HCT116 (cell line): ENCODE data around the gene SNN. TPM values are rescaled to one million over a fixed set of nuclear protein-coding genes. Genes with fewer than 3 reads are reported as not detected.

Experiments used
- ATAC-seq: fragments of 200-7000 bp; cut with Tn5 transposase; 2 replicates; pipeline ENCODE4 v1.9.1; 2020; ENCODE audit warnings: mild to moderate bottlenecking, moderate library complexity
- BruUV-seq: library from RNA; stranded (reverse); fragments of 400-500 nt; replicated peaks from 2 replicates; lab custom pipeline; 2021; lab: Mats Ljungman, UMichigan
- CTCF ChIA-PET: fragments of 300-600 bp; sonication (Branson Sonifier 250); formaldehyde crosslinking; loops from one replicate; lab custom pipeline; 2021; ENCODE audit warnings: antibody characterized with exemption; lab: Charles Lee
- POLR2A ChIA-PET: fragments of 300-600, 350-600 bp; sonication (Branson Sonifier 250); formaldehyde crosslinking; loops from one replicate; lab custom pipeline; 2021; ENCODE audit warnings: antibody characterized with exemption; lab: Charles Lee
- RAD21 ChIA-PET, 2 experiments: fragments of 300-600 bp; sonication (Branson Sonifier 250); formaldehyde crosslinking; loops; one replicate each; lab custom pipeline; 2023; ENCODE audit warnings: low total read pairs in 2 of 2; ENCODE audit not compliant: uncharacterized antibody in 2 of 2, unreplicated experiment in 2 of 2, low non-redundant PET in 1 of 2; lab: Charles Lee
- DNase-seq: peaks from one replicate; pipeline ENCODE4 v3.0.0-alpha.2; 2010; ENCODE audit warnings: low read depth, low spot score
- H2AFZ ChIP-seq: fragments of 200-600 bp; shearing (Covaris generic), sonication (generic); 2 replicates; pipeline ENCODE4 v1.6.1; 2017; ENCODE audit warnings: low read depth, mixed run types, mixed read lengths, antibody characterized with exemption, low read length; ENCODE audit not compliant: poor library complexity, severe bottlenecking
- H3K27ac ChIP-seq: 2 replicates; pipeline ENCODE4 v1.5.1; 2012; ENCODE audit warnings: low read depth, low read length
- H3K27me3 ChIP-seq: fragments of 200-600 bp; sonication (generic); 2 replicates; pipeline ENCODE4 v1.6.1; 2016; ENCODE audit warnings: mixed run types, low read length, mixed read lengths; ENCODE audit not compliant: insufficient read depth
- H3K36me3 ChIP-seq, 2 experiments: fragments of 200-500 bp in 1 of 2; fragments of 200-600 bp in 1 of 2; sonication (Bioruptor generic) in 1 of 2; sonication (generic) in 1 of 2; 2 replicates each; pipeline versions ENCODE4 v1.5.1 to v1.6.1; 2014 to 2016; ENCODE audit warnings: low read length in 2 of 2, inconsistent platforms in 1 of 2, mixed read lengths in 1 of 2, mixed run types in 1 of 2; ENCODE audit not compliant: insufficient read depth in 2 of 2, control insufficient read depth in 1 of 2
- H3K4me1 ChIP-seq, 2 experiments: fragments of 200-600 bp in 1 of 2; sonication (generic) in 1 of 2; 2 replicates each; pipeline versions ENCODE4 v1.5.1 to v1.6.1; 2012 to 2017; ENCODE audit warnings: low read length in 2 of 2, inconsistent platforms in 1 of 2, mild to moderate bottlenecking in 1 of 2, mixed read lengths in 1 of 2, mixed run types in 1 of 2, moderate library complexity in 1 of 2; ENCODE audit not compliant: insufficient read depth in 2 of 2, control insufficient read depth in 1 of 2
- H3K4me2 ChIP-seq: fragments of 200-600 bp; sonication (generic); 2 replicates; pipeline ENCODE4 v1.6.1; 2017; ENCODE audit warnings: mixed run types, low read length, mixed read lengths
- H3K4me3 ChIP-seq, 2 experiments: fragments of 200-600 bp in 1 of 2; sonication (generic) in 1 of 2; replicated peaks in 1 of 2; 2 replicates each; pipeline ENCODE4 v1.5.1; 2011 to 2016; ENCODE audit warnings: low read length in 2 of 2, control low read depth in 1 of 2, low read depth in 1 of 2, mild to moderate bottlenecking in 1 of 2, mixed read lengths in 1 of 2, mixed run types in 1 of 2
- H3K79me2 ChIP-seq: fragments of 200-600 bp; sonication (generic); 2 replicates; pipeline ENCODE4 v1.6.1; 2017; ENCODE audit warnings: mild to moderate bottlenecking, mixed run types, low read length, moderate library complexity, mixed read lengths; ENCODE audit not compliant: insufficient read depth
- H3K9ac ChIP-seq: fragments of 200-600 bp; sonication (generic); 2 replicates; pipeline ENCODE4 v1.6.1; 2016; ENCODE audit warnings: low read length, mixed read lengths
- H3K9me2 ChIP-seq: fragments of 200-600 bp; sonication (generic), shearing (Covaris generic); 2 replicates; pipeline ENCODE4 v1.6.1; 2017; ENCODE audit warnings: mixed run types, mild to moderate bottlenecking, moderate library complexity; ENCODE audit not compliant: insufficient read depth
- H3K9me3 ChIP-seq, 2 experiments: fragments of 200-500 bp in 1 of 2; fragments of 200-600 bp in 1 of 2; sonication (Bioruptor generic) in 1 of 2; sonication (generic) in 1 of 2; 2 replicates each; pipeline ENCODE4 v1.6.1; 2014 to 2017; ENCODE audit warnings: low read length in 2 of 2, mixed read lengths in 2 of 2, inconsistent platforms in 1 of 2, low read depth in 1 of 2, mild to moderate bottlenecking in 1 of 2, mixed run types in 1 of 2, moderate library complexity in 1 of 2; ENCODE audit not compliant: control insufficient read depth in 1 of 2, insufficient read depth in 1 of 2
- H4K20me1 ChIP-seq: fragments of 200-600 bp; sonication (generic), shearing (Covaris generic); 2 replicates; pipeline ENCODE4 v1.6.1; 2017; ENCODE audit warnings: mixed run types, mild to moderate bottlenecking, moderate library complexity; ENCODE audit not compliant: insufficient read depth
- EGR1 ChIP-seq: IDR thresholded peaks from 2 replicates; pipeline ENCODE4 v1.6.1; 2012; ENCODE audit warnings: low read depth
- ELF1 ChIP-seq: IDR thresholded peaks from 2 replicates; pipeline ENCODE4 v1.6.1; 2012; ENCODE audit warnings: low read depth, borderline replicate concordance
- EZH2 ChIP-seq: fragments of 200-600 bp; sonication (generic); IDR thresholded peaks from 2 replicates; pipeline ENCODE4 v1.6.1; 2017; ENCODE audit warnings: antibody characterized with exemption, mixed run types
- EZH2phosphoT487 ChIP-seq: fragments of 200-600 bp; IDR thresholded peaks from 2 replicates; pipeline ENCODE4 v1.6.1; 2018; ENCODE audit warnings: antibody characterized with exemption, borderline replicate concordance
- FOSL1 ChIP-seq: IDR thresholded peaks from 2 replicates; pipeline ENCODE4 v1.6.1; 2012; ENCODE audit warnings: low read depth
- JUND ChIP-seq: IDR thresholded peaks from 2 replicates; pipeline ENCODE4 v1.6.1; 2012
- POLR2A ChIP-seq: IDR thresholded peaks from 2 replicates; pipeline ENCODE4 v1.7.0; 2011; ENCODE audit warnings: borderline replicate concordance; ENCODE audit not compliant: insufficient read depth, insufficient read length; ENCODE audit errors: extremely low read depth
- POLR2AphosphoS5 ChIP-seq: IDR thresholded peaks from 2 replicates; pipeline ENCODE4 v1.6.1; 2011; ENCODE audit warnings: mild to moderate bottlenecking, low read depth, low read length, moderate library complexity
- SIN3A ChIP-seq: IDR thresholded peaks from 2 replicates; pipeline ENCODE4 v1.6.1; 2012; ENCODE audit warnings: low read depth
- SP1 ChIP-seq: IDR thresholded peaks from 2 replicates; pipeline ENCODE4 v1.6.1; 2012; ENCODE audit warnings: low read depth
- SRF ChIP-seq: IDR thresholded peaks from 2 replicates; pipeline ENCODE4 v1.6.1; 2012; ENCODE audit warnings: low read depth
- TCF7L2 ChIP-seq: IDR thresholded peaks from 2 replicates; pipeline ENCODE4 v1.7.0; 2011; ENCODE audit warnings: borderline replicate concordance, inconsistent platforms; ENCODE audit not compliant: insufficient read depth, insufficient read length; ENCODE audit errors: extremely low read depth
- ZFX ChIP-seq: fragments of 450-650 bp; IDR thresholded peaks from 2 replicates; pipeline ENCODE4 v1.6.1; 2017
- ZNF274 ChIP-seq: fragments of 200-500 bp; sonication (Bioruptor generic); IDR thresholded peaks from 2 replicates; pipeline ENCODE4 v1.6.1; 2014; ENCODE audit warnings: mild to moderate bottlenecking, low read depth, low read length, inconsistent platforms
- intact Hi-C: fragments of 100-400 bp; cut with micrococcal nuclease; formaldehyde crosslinking; loops from 2 replicates; pipeline ENCODE4 v1.10.0; 2022
- total RNA-seq: library from RNA; stranded (reverse); gene quantifications from one replicate; pipeline ENCODE4 v1.2.1, GENCODE V29; 2021; ENCODE audit not compliant: unreplicated experiment
- TF ChIP-seq, protein P1 (sequence below): IDR thresholded peaks from 2 replicates; pipeline ENCODE4 v1.6.1; 2012
- TF ChIP-seq, protein P2 (sequence below): IDR thresholded peaks from 2 replicates; pipeline ENCODE4 v1.6.1; 2012; ENCODE audit warnings: low read depth
- TF ChIP-seq, protein P3 (sequence below): IDR thresholded peaks from 2 replicates; pipeline ENCODE4 v1.6.1; 2011; ENCODE audit warnings: mild to moderate bottlenecking, low read length, moderate library complexity; ENCODE audit not compliant: insufficient replicate concordance; ENCODE audit errors: extremely low read depth
- TF ChIP-seq, protein P4 (sequence below), 3 experiments: fragments of 200-600 bp in 1 of 3; sonication (generic) in 1 of 3; IDR thresholded peaks in 2 of 3; conservative IDR thresholded peaks in 1 of 3; 2 replicates each; pipeline ENCODE4 v1.5.1; 2012 to 2017; ENCODE audit warnings: low read depth in 2 of 3, low read length in 2 of 3, antibody characterized with exemption in 1 of 3, borderline replicate concordance in 1 of 3, control low read depth in 1 of 3, mild to moderate bottlenecking in 1 of 3, mixed read lengths in 1 of 3, mixed run types in 1 of 3, moderate library complexity in 1 of 3; ENCODE audit not compliant: insufficient read depth in 1 of 3
- TF ChIP-seq, protein P5 (sequence below): IDR thresholded peaks from 2 replicates; pipeline ENCODE4 v1.6.1; 2012

Gene SNN
- total RNA-seq, 1 experiment from 2014 or later = 12.2 TPM

DNA sequence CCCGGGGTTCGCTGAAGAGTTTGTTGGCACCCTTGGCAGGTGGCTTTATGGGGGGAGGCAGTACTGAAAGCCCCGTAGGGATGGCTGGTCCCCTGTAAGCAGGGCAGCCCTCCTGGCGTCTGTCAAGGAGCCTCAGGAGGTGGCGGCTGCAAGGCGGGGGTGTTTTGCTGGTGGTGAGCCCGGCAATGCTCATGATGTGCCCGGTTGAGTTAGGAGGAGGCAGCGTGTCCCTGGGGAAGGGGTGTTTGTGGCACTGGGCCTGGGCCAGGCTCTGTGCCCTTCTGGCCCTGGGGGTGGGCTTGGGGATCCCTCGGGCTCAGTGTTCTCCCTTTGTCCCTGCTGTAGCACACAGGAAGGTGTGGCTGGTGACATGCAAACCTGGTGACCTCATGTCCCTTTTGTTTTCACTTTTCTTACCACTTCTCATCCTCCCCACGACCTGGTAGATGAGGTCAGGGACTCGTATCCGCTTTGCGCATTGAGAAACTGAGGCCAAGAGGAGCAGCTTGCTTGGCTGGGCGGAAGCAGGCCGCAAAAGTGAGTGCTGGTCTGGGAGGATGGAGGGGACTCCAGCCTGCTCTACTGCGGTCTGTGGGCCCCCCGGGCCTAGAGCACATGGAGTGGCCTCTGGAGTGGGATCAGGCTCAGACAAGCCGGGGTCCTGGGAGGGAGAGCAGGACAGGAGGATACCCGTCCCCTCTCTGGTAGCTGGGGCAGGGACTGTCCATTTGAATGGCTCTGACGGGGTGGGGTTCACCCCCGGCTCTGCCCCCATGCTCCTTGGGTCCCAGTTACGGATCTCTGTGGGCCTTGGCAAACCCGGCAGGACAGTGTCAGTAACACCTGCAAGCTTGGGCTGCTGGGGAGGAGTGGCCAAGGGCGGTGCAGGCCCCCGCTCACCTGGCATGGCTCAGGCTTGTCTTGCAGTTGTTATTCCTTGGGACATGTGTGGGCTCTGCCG lies 2.2 kb downstream of the SNN start:
- no peak for ATAC-seq
- no peak for DNase-seq
- H2AFZ ChIP-seq = no peak overlapping the region
- H3K27me3 ChIP-seq = no peaks in the 10 kb centered on the region
- no peaks in the 10 kb centered on the region for H3K9me3 ChIP-seq
- no peak overlapping the region for H3K27ac ChIP-seq
- CTCF ChIA-PET = no interaction called here
- peaks cover 32 to 56% of the 10 kb centered on the region in 2 experiments for H3K4me1 ChIP-seq
- RAD21 ChIA-PET = no interaction called here
- no peak overlapping the region for H3K9ac ChIP-seq
- H3K4me2 ChIP-seq = no peak overlapping the region
- intact Hi-C loops = no loop called here
- TF ChIP-seq SP1 = no peak
- TF ChIP-seq EZH2 = no peak
- no peak for TF ChIP-seq POLR2AphosphoS5
- TF ChIP-seq ELF1 = no peak
- no peak for TF ChIP-seq JUND
- TF ChIP-seq, protein P1, sequence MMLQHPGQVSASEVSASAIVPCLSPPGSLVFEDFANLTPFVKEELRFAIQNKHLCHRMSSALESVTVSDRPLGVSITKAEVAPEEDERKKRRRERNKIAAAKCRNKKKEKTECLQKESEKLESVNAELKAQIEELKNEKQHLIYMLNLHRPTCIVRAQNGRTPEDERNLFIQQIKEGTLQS = no peak
- TF ChIP-seq EGR1 = no peak
- no peak for TF ChIP-seq ZNF274
- TF ChIP-seq SIN3A = no peak
- TF ChIP-seq EZH2phosphoT487 = no peak
- TF ChIP-seq POLR2A = no peak
- TF ChIP-seq TCF7L2 = no peak
- no peak for TF ChIP-seq ZFX
- TF ChIP-seq, protein P2, sequence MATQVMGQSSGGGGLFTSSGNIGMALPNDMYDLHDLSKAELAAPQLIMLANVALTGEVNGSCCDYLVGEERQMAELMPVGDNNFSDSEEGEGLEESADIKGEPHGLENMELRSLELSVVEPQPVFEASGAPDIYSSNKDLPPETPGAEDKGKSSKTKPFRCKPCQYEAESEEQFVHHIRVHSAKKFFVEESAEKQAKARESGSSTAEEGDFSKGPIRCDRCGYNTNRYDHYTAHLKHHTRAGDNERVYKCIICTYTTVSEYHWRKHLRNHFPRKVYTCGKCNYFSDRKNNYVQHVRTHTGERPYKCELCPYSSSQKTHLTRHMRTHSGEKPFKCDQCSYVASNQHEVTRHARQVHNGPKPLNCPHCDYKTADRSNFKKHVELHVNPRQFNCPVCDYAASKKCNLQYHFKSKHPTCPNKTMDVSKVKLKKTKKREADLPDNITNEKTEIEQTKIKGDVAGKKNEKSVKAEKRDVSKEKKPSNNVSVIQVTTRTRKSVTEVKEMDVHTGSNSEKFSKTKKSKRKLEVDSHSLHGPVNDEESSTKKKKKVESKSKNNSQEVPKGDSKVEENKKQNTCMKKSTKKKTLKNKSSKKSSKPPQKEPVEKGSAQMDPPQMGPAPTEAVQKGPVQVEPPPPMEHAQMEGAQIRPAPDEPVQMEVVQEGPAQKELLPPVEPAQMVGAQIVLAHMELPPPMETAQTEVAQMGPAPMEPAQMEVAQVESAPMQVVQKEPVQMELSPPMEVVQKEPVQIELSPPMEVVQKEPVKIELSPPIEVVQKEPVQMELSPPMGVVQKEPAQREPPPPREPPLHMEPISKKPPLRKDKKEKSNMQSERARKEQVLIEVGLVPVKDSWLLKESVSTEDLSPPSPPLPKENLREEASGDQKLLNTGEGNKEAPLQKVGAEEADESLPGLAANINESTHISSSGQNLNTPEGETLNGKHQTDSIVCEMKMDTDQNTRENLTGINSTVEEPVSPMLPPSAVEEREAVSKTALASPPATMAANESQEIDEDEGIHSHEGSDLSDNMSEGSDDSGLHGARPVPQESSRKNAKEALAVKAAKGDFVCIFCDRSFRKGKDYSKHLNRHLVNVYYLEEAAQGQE = no peak
- no peak for TF ChIP-seq SRF
- TF ChIP-seq, protein P3, sequence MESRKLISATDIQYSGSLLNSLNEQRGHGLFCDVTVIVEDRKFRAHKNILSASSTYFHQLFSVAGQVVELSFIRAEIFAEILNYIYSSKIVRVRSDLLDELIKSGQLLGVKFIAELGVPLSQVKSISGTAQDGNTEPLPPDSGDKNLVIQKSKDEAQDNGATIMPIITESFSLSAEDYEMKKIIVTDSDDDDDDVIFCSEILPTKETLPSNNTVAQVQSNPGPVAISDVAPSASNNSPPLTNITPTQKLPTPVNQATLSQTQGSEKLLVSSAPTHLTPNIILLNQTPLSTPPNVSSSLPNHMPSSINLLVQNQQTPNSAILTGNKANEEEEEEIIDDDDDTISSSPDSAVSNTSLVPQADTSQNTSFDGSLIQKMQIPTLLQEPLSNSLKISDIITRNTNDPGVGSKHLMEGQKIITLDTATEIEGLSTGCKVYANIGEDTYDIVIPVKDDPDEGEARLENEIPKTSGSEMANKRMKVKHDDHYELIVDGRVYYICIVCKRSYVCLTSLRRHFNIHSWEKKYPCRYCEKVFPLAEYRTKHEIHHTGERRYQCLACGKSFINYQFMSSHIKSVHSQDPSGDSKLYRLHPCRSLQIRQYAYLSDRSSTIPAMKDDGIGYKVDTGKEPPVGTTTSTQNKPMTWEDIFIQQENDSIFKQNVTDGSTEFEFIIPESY = no peak
- TF ChIP-seq, protein P4, sequence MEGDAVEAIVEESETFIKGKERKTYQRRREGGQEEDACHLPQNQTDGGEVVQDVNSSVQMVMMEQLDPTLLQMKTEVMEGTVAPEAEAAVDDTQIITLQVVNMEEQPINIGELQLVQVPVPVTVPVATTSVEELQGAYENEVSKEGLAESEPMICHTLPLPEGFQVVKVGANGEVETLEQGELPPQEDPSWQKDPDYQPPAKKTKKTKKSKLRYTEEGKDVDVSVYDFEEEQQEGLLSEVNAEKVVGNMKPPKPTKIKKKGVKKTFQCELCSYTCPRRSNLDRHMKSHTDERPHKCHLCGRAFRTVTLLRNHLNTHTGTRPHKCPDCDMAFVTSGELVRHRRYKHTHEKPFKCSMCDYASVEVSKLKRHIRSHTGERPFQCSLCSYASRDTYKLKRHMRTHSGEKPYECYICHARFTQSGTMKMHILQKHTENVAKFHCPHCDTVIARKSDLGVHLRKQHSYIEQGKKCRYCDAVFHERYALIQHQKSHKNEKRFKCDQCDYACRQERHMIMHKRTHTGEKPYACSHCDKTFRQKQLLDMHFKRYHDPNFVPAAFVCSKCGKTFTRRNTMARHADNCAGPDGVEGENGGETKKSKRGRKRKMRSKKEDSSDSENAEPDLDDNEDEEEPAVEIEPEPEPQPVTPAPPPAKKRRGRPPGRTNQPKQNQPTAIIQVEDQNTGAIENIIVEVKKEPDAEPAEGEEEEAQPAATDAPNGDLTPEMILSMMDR (IDR thresholded peaks at IDR 0.05 in 2 of 3, conservative IDR thresholded peaks at IDR 0.05 in 1 of 3; ENCODE audit: borderline replicate concordance in 1 of 3, insufficient read depth in 1 of 3, low read depth in 2 of 3, low read length in 2 of 3) = no peak
- no peak for TF ChIP-seq FOSL1
- TF ChIP-seq, protein P5, sequence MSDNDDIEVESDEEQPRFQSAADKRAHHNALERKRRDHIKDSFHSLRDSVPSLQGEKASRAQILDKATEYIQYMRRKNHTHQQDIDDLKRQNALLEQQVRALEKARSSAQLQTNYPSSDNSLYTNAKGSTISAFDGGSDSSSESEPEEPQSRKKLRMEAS = no peak
- TF ChIP-seq, all 23 proteins: peak for 0
- POLR2A ChIA-PET = no interaction called here
- Histone ChIP-seq H4K20me1 (no peaks in the 10 kb centered on the region), H3K9me2 (no peaks in the 10 kb centered on the region), H3K36me3 (no peaks in the 10 kb centered on the region), H3K79me2 (no peaks in the 10 kb centered on the region), H3K4me3 (no peak overlapping the region)
- BruUV-seq = no TSS peak
